Right lobe of liver (tissue), 4 donors: ENCODE results near the gene SCN1A.

ENCODE experiments used
- CTCF ChIP-seq, 4 donors: fragments of 200-600 bp in 3 of 4; fragments of 450-650 bp in 1 of 4; IDR thresholded peaks; one replicate each; pipeline versions ENCODE4 v1.5.1 to v1.8.0; 2016 to 2022; ENCODE audit warnings: antibody characterized with exemption in 4 of 4, mild to moderate bottlenecking in 2 of 4
- POLR2A ChIP-seq: fragments of 450-650 bp; IDR thresholded peaks from one replicate; pipeline ENCODE4 v1.6.1; 2017; ENCODE audit warnings: antibody characterized with exemption, mild to moderate bottlenecking
- donor health status: DM: no; HTN: no; CAD: no.
- donor health status: DM: no; HTN: no; CAD: no.
- donor health status: DM: no; HTN: yes; CAD: no.

- TF ChIP-seq CTCF (IDR thresholded peaks at IDR 0.05) (no peak), POLR2A (no peak)
These were observed 138.0 kb downstream of the SCN1A start for GRCh38 chr2:165989851-165990250.
